ENCODE data around the gene CYFIP2.

- no peak for TF ChIP-seq CTCF (IDR thresholded peaks at IDR 0.05)
- TF ChIP-seq POLR2A (IDR thresholded peaks at IDR 0.05), result no peak
Observed at GRCh38 chr5:157343842-157344790, 78.2 kb downstream of the CYFIP2 start.

Measured in Peyer's patch (tissue), 4 donors.